PC-9 (cell line): ENCODE measurements around the gene NT5DC4. TPM values are rescaled to one million over a fixed set of nuclear protein-coding genes. Genes with fewer than 3 reads are reported as not detected.
"Not testable (repeated sequence)": the region's sequence is repeated elsewhere in the genome, so short reads cannot be mapped to it uniquely, and the experiment has no call there.

Experiments used
- BruUV-seq: library from RNA; stranded (reverse); fragments of 400-500 nt; replicated peaks from 2 replicates; lab custom pipeline; 2021; lab: Mats Ljungman, UMichigan
- CTCF ChIA-PET: fragments of 300-600 bp; sonication (Branson Sonifier 250); formaldehyde crosslinking; loops from one replicate; lab custom pipeline; 2022; ENCODE audit warnings: antibody characterized with exemption; lab: Charles Lee
- POLR2A ChIA-PET: fragments of 300-600 bp; sonication (Branson Sonifier 250); formaldehyde crosslinking; loops from one replicate; lab custom pipeline; 2022; ENCODE audit warnings: antibody characterized with exemption; ENCODE audit not compliant: unreplicated experiment; lab: Charles Lee
- DNase-seq, 2 experiments: peaks; one replicate each; pipeline versions ENCODE4 v3.0.0 to v3.0.0-alpha.2; 2015 to 2022; ENCODE audit warnings: mixed read lengths in 1 of 2
- H2AFZ ChIP-seq: fragments of 200-600 bp; sonication (generic); 2 replicates; pipeline ENCODE4 v1.8.1; 2017; ENCODE audit warnings: antibody characterized with exemption
- H3F3A ChIP-seq: fragments of 200-600 bp; sonication (generic); 2 replicates; pipeline ENCODE4 v1.8.1; 2017; ENCODE audit warnings: antibody characterized with exemption, mild to moderate bottlenecking, low read depth; ENCODE audit not compliant: insufficient read depth
- H3K27ac ChIP-seq: fragments of 200-600 bp; sonication (generic); 2 replicates; pipeline ENCODE4 v1.6.1; 2016; ENCODE audit warnings: mixed run types
- H3K27me3 ChIP-seq: fragments of 200-600 bp; sonication (generic); 2 replicates; pipeline ENCODE4 v1.6.1; 2016; ENCODE audit warnings: low read depth, mixed run types; ENCODE audit not compliant: insufficient read depth
- H3K36me3 ChIP-seq: fragments of 200-600 bp; sonication (generic); 2 replicates; pipeline ENCODE4 v1.6.1; 2016; ENCODE audit warnings: low read depth, mixed run types
- H3K4me1 ChIP-seq: fragments of 200-600 bp; sonication (generic); replicated peaks from 2 replicates; pipeline ENCODE4 v1.6.1; 2016; ENCODE audit warnings: mixed run types; ENCODE audit not compliant: insufficient read depth
- H3K4me2 ChIP-seq: fragments of 200-600 bp; sonication (generic); 2 replicates; pipeline ENCODE4 v1.6.1; 2017; ENCODE audit warnings: mixed run types
- H3K4me3 ChIP-seq: fragments of 200-600 bp; sonication (generic); 2 replicates; pipeline ENCODE4 v1.6.1; 2016; ENCODE audit warnings: mixed run types
- H3K79me2 ChIP-seq: fragments of 200-600 bp; sonication (generic); 2 replicates; pipeline ENCODE4 v1.6.1; 2017; ENCODE audit warnings: low read depth, mixed run types
- H3K9me2 ChIP-seq: fragments of 200-600 bp; sonication (generic); 2 replicates; pipeline ENCODE4 v1.8.1; 2017; ENCODE audit warnings: mild to moderate bottlenecking; ENCODE audit not compliant: insufficient read depth
- H3K9me3 ChIP-seq: fragments of 200-600 bp; sonication (generic); 2 replicates; pipeline ENCODE4 v1.8.1; 2016; ENCODE audit warnings: low read depth; ENCODE audit not compliant: insufficient read depth
- H4K20me1 ChIP-seq: fragments of 200-600 bp; sonication (generic); 2 replicates; pipeline ENCODE4 v1.8.1; 2017; ENCODE audit not compliant: insufficient read depth
- EZH2 ChIP-seq: fragments of 200-600 bp; sonication (generic); IDR thresholded peaks from 2 replicates; pipeline ENCODE4 v1.8.0; 2017; ENCODE audit warnings: antibody characterized with exemption, low read depth
- intact Hi-C: fragments of 100-400 bp; cut with micrococcal nuclease; formaldehyde crosslinking; loops from one replicate; pipeline ENCODE4 v1.10.0; 2022; ENCODE audit not compliant: unreplicated experiment
- total RNA-seq: library from RNA; stranded (reverse); gene quantifications from 2 replicates; pipeline ENCODE4 v1.2.3, GENCODE V29; 2021
- TF ChIP-seq, protein P1 (sequence below): fragments of 200-600 bp; sonication (generic); conservative IDR thresholded peaks from 2 replicates; pipeline ENCODE4 v1.6.1; 2017; ENCODE audit warnings: mixed run types, antibody characterized with exemption, mild to moderate bottlenecking, moderate library complexity

NT5DC4 gene
- total RNA-seq, 1 experiment from 2014 or later = 6.1 TPM

DNA sequence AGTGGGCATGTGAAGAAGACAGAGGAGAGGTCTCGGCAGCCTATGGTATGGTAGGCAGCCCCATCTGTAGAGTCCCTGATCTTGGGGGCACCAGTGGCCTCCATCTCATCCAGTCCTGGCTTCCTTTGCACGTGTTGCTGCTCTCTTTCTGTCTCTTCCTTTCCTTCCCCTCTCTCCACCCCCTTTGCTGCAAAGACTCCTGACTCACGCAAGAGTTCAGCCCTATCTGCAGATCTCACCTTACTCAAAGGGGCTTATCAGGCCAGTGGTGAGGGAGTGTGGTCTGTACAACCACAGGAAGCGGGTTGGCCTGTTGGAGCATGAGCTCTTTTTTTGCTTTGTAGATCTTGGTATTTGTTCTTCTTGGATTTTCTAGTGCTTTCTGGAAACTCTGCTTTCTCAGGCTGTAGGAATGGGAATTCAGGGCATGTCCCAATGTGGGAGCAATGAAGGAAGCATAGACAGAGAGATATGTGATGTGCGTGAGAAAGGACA lies 14.6 kb upstream of the NT5DC4 start:
- Histone ChIP-seq H3K4me1 (peaks cover 10% of the 10 kb centered on the region), H3F3A (0 out of 2 replicates have a peak, but pooled peaks cover 6% of the 10 kb centered on the region), H3K9me2 (no peaks in the 10 kb centered on the region), H2AFZ (no peak overlapping the region), H3K9me3 (no peaks in the 10 kb centered on the region), H3K36me3 (no peaks in the 10 kb centered on the region), H3K4me2 (peak overlapping the region; percentile 15; the same call in 1 of the 2 replicates), H3K79me2 (no peaks in the 10 kb centered on the region), H3K27ac (no peak overlapping the region), H3K27me3 (no peaks in the 10 kb centered on the region), H3K4me3 (no peak overlapping the region), H4K20me1 (no peaks in the 10 kb centered on the region)
- DNase-seq = peak; percentile 50 to 60
- BruUV-seq = no TSS peak
- ChIA-PET POLR2A (interaction anchor here (0.7 kb wide), 1 partner anchor 154 kb away, joined by 6 read pairs; no protein-coding TSS in a partner anchor), CTCF (interaction anchor here (0.6 to 0.7 kb wide), 2 partner anchors 21 to 61 kb away, joined by 3 read pairs; partner anchors contain the start of gene SLC20A1)
- TF ChIP-seq, protein P1, sequence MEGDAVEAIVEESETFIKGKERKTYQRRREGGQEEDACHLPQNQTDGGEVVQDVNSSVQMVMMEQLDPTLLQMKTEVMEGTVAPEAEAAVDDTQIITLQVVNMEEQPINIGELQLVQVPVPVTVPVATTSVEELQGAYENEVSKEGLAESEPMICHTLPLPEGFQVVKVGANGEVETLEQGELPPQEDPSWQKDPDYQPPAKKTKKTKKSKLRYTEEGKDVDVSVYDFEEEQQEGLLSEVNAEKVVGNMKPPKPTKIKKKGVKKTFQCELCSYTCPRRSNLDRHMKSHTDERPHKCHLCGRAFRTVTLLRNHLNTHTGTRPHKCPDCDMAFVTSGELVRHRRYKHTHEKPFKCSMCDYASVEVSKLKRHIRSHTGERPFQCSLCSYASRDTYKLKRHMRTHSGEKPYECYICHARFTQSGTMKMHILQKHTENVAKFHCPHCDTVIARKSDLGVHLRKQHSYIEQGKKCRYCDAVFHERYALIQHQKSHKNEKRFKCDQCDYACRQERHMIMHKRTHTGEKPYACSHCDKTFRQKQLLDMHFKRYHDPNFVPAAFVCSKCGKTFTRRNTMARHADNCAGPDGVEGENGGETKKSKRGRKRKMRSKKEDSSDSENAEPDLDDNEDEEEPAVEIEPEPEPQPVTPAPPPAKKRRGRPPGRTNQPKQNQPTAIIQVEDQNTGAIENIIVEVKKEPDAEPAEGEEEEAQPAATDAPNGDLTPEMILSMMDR = no peak
- TF ChIP-seq EZH2 = no peak
- intact Hi-C loops = no loop called here

GRCh38 chr2:112706947-112707346 lies 13.9 kb upstream of the NT5DC4 start:
- Histone ChIP-seq H3K4me1 (peaks cover 10% of the 10 kb centered on the region), H3K4me2 (0 out of 2 replicates have a peak overlapping the region, but pooled peaks have one; percentile 15)
- POLR2A ChIA-PET, H3K27me3 ChIP-seq, H3K27ac ChIP-seq, H4K20me1 ChIP-seq, CTCF ChIA-PET, H3K9me3 ChIP-seq, H3F3A ChIP-seq, intact Hi-C loops, H2AFZ ChIP-seq, H3K79me2 ChIP-seq, H3K4me3 ChIP-seq, DNase-seq, BruUV-seq, H3K36me3 ChIP-seq, H3K9me2 ChIP-seq: not testable (repeated sequence)

DNA sequence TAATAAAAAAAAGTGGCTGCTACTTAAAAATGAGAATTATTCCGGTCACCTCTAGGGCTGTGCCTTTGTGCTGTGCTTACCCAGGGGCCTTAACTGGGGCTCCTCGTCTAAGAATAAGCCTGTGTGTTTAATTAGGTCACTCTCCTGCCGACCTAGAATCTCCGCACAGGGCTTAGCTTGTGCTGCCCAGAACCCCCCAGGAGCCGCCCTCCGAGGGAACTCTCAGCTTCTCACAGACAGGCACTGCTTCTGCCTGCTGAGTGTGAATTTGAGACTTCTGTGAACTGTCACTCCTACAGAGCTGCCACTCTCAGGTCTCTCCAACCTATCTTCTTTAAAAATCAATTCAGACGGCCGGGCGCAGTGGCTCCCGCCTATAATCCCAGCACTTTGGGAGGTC lies 11.9 kb upstream of the NT5DC4 start:
- CTCF ChIA-PET = no interaction called here
- no peak overlapping the region for H3K4me2 ChIP-seq
- 0 out of 2 replicates have a peak, but pooled peaks cover 4% of the 10 kb centered on the region for H3F3A ChIP-seq
- peaks cover 10% of the 10 kb centered on the region for H3K4me1 ChIP-seq
- H3K4me3 ChIP-seq = no peak overlapping the region
- no peak overlapping the region for H3K27ac ChIP-seq
- POLR2A ChIA-PET = no interaction called here
- TF ChIP-seq, protein P1 = no peak
- TF ChIP-seq EZH2 = no peak
- H3K27me3 ChIP-seq = no peaks in the 10 kb centered on the region
- no peaks in the 10 kb centered on the region for H3K9me2 ChIP-seq
- no peaks in the 10 kb centered on the region for H3K36me3 ChIP-seq
- no peak for DNase-seq
- H2AFZ ChIP-seq = no peak overlapping the region
- intact Hi-C loops = no loop called here
- H3K9me3 ChIP-seq = no peaks in the 10 kb centered on the region
- no peaks in the 10 kb centered on the region for H3K79me2 ChIP-seq
- H4K20me1 ChIP-seq = no peaks in the 10 kb centered on the region
- no TSS peak for BruUV-seq
